H9 (cell line): ENCODE data around the gene APBB2. TPM values are rescaled to one million over a fixed set of nuclear protein-coding genes. Genes with fewer than 3 reads are reported as not detected.

ENCODE experiments used
- DNase-seq: peaks from one replicate; pipeline ENCODE4 v3.0.0-alpha.2; 2017
- H2AFZ ChIP-seq: one replicate; pipeline ENCODE4 v1.6.1; 2013; ENCODE audit warnings: mild to moderate bottlenecking, low read length, control low read depth, moderate library complexity
- H2AK5ac ChIP-seq: 2 replicates; pipeline ENCODE4 v1.6.1; 2013; ENCODE audit warnings: low read length, control low read depth, mixed read lengths; ENCODE audit not compliant: insufficient read length
- H2BK120ac ChIP-seq: one replicate; pipeline ENCODE4 v1.6.1; 2013; ENCODE audit warnings: low read depth, mild to moderate bottlenecking, low read length, control low read depth, inconsistent platforms; ENCODE audit not compliant: poor library complexity, severe bottlenecking
- H2BK12ac ChIP-seq: 2 replicates; pipeline ENCODE4 v1.6.1; 2013; ENCODE audit warnings: low read length, control low read depth, mixed read lengths, low read depth; ENCODE audit not compliant: insufficient read length
- H2BK15ac ChIP-seq: 2 replicates; pipeline ENCODE4 v1.6.1; 2013; ENCODE audit warnings: low read depth, low read length, control low read depth
- H2BK20ac ChIP-seq: one replicate; pipeline ENCODE4 v1.6.1; 2013; ENCODE audit warnings: low read depth, mild to moderate bottlenecking, low read length, control low read depth, inconsistent platforms; ENCODE audit not compliant: poor library complexity, severe bottlenecking
- H2BK5ac ChIP-seq: 2 replicates; pipeline ENCODE4 v1.6.1; 2013; ENCODE audit warnings: low read length, control low read depth, mixed read lengths; ENCODE audit not compliant: insufficient read length
- H3K14ac ChIP-seq: 2 replicates; pipeline ENCODE4 v1.6.1; 2013; ENCODE audit warnings: low read length, control low read depth; ENCODE audit not compliant: insufficient read depth
- H3K18ac ChIP-seq: 2 replicates; pipeline ENCODE4 v1.6.1; 2013; ENCODE audit warnings: low read depth, mild to moderate bottlenecking, mixed read lengths, low read length, control low read depth; ENCODE audit not compliant: insufficient read length
- H3K23ac ChIP-seq: 2 replicates; pipeline ENCODE4 v1.6.1; 2013; ENCODE audit warnings: low read length, control low read depth, mixed read lengths, low read depth; ENCODE audit not compliant: insufficient read length
- H3K23me2 ChIP-seq: 2 replicates; pipeline ENCODE4 v1.6.1; 2013; ENCODE audit warnings: low read depth, mild to moderate bottlenecking, mixed read lengths, low read length, control low read depth; ENCODE audit not compliant: insufficient read length, poor library complexity, severe bottlenecking
- H3K27ac ChIP-seq: 2 replicates; pipeline ENCODE4 v1.5.1; 2013; ENCODE audit warnings: low read length, control low read depth, mixed read lengths, low read depth; ENCODE audit not compliant: insufficient read length
- H3K27me3 ChIP-seq: 2 replicates; pipeline ENCODE4 v1.6.1; 2013; ENCODE audit warnings: low read length, control low read depth, inconsistent platforms; ENCODE audit not compliant: insufficient read depth
- H3K4ac ChIP-seq: 2 replicates; pipeline ENCODE4 v1.6.1; 2013; ENCODE audit warnings: low read depth, mild to moderate bottlenecking, control low read depth, inconsistent platforms, low read length, moderate library complexity
- H3K4me1 ChIP-seq: 2 replicates; pipeline ENCODE4 v1.6.1; 2013; ENCODE audit warnings: low read length, control low read depth, inconsistent platforms; ENCODE audit not compliant: insufficient read depth
- H3K4me2 ChIP-seq: 2 replicates; pipeline ENCODE4 v1.6.1; 2013; ENCODE audit warnings: low read length, control low read depth, mixed read lengths; ENCODE audit not compliant: insufficient read length, insufficient read depth
- H3K56ac ChIP-seq: 2 replicates; pipeline ENCODE4 v1.6.1; 2013; ENCODE audit warnings: low read depth, mild to moderate bottlenecking, mixed read lengths, low read length, control low read depth; ENCODE audit not compliant: insufficient read length
- H3K79me1 ChIP-seq: 2 replicates; pipeline ENCODE4 v1.6.1; 2013; ENCODE audit warnings: low read depth, mild to moderate bottlenecking, moderate library complexity, low read length, control low read depth, inconsistent platforms; ENCODE audit not compliant: insufficient read depth, poor library complexity, severe bottlenecking
- H3K79me2 ChIP-seq: 2 replicates; pipeline ENCODE4 v1.6.1; 2013; ENCODE audit warnings: low read length, control low read depth, inconsistent platforms; ENCODE audit not compliant: insufficient read depth
- H3K9ac ChIP-seq: 2 replicates; pipeline ENCODE4 v1.6.1; 2013; ENCODE audit warnings: low read length, control low read depth, mixed read lengths; ENCODE audit not compliant: insufficient read length; ENCODE audit errors: extremely low read depth
- H3K9me3 ChIP-seq: one replicate; pipeline ENCODE4 v1.6.1; 2013; ENCODE audit warnings: low read depth, low read length, inconsistent platforms; ENCODE audit not compliant: control insufficient read depth
- H3T11ph ChIP-seq: one replicate; pipeline ENCODE4 v1.6.1; 2013; ENCODE audit warnings: mild to moderate bottlenecking, low read length, control low read depth, inconsistent platforms
- H4K20me1 ChIP-seq: one replicate; pipeline ENCODE4 v1.6.1; 2013; ENCODE audit not compliant: control insufficient read depth, insufficient read length, insufficient read depth
- H4K5ac ChIP-seq: 2 replicates; pipeline ENCODE4 v1.6.1; 2013; ENCODE audit warnings: low read depth, mild to moderate bottlenecking, mixed read lengths, low read length, control low read depth; ENCODE audit not compliant: insufficient read length
- H4K8ac ChIP-seq: replicated peaks from 2 replicates; pipeline ENCODE4 v1.6.1; 2013; ENCODE audit warnings: low read length, control low read depth, mixed read lengths, low read depth; ENCODE audit not compliant: insufficient read length
- H4K91ac ChIP-seq: 2 replicates; pipeline ENCODE4 v1.6.1; 2013; ENCODE audit warnings: low read depth, mild to moderate bottlenecking, moderate library complexity, mixed read lengths, low read length, control low read depth; ENCODE audit not compliant: insufficient read length
- H3K27ac Mint-ChIP-seq, 3 experiments: 2 replicates in 2 of 3; 3 replicates in 1 of 3; pipeline ENCODE4 v1.8.0; 2020 to 2021; ENCODE audit warnings: mixed read lengths in 3 of 3, mild to moderate bottlenecking in 1 of 3, moderate library complexity in 1 of 3
- H3K27me3 Mint-ChIP-seq: 2 replicates; pipeline ENCODE4 v1.8.0; 2021; ENCODE audit warnings: low read depth, mild to moderate bottlenecking, moderate library complexity, mixed read lengths
- H3K36me3 Mint-ChIP-seq, 3 experiments: 2 replicates in 2 of 3; 3 replicates in 1 of 3; pipeline ENCODE4 v1.8.0; 2020 to 2021; ENCODE audit warnings: low read depth in 3 of 3, mixed read lengths in 3 of 3; ENCODE audit not compliant: insufficient read depth in 1 of 3
- H3K4me1 Mint-ChIP-seq, 2 experiments: 2 replicates each; pipeline ENCODE4 v1.8.0; 2020; ENCODE audit warnings: mixed read lengths in 2 of 2
- H3K4me3 Mint-ChIP-seq, 2 experiments: 2 replicates in 1 of 2; 3 replicates in 1 of 2; pipeline ENCODE4 v1.8.0; 2020 to 2021; ENCODE audit warnings: mild to moderate bottlenecking in 2 of 2, mixed read lengths in 2 of 2, moderate library complexity in 1 of 2
- H3K9me3 Mint-ChIP-seq, 2 experiments: 2 replicates in 1 of 2; 3 replicates in 1 of 2; pipeline ENCODE4 v1.8.0; 2020; ENCODE audit warnings: mild to moderate bottlenecking in 2 of 2, mixed read lengths in 2 of 2, moderate library complexity in 1 of 2
- WGBS: extraction: QIAGEN DNeasy Blood & Tissue Kit; methylation state at CpG from one replicate; pipeline ENCODE4 v1.1.7; 2013; ENCODE audit warnings: missing lambda C conversion rate, low lambda C conversion rate, mixed read lengths; ENCODE audit not compliant: insufficient read length; ENCODE audit errors: extremely low coverage; 5-methylcytosine and 5-hydroxymethylcytosine counted together
- total RNA-seq: library from RNA; stranded (reverse); gene quantifications from 2 replicates; pipeline ENCODE4 v1.2.1, GENCODE V29; 2021
- TF ChIP-seq, protein P1 (sequence below): fragments of 200-600 bp; sonication (generic); conservative IDR thresholded peaks from 3 replicates; pipeline ENCODE4 v1.8.0; 2021; ENCODE audit warnings: antibody characterized with exemption, mild to moderate bottlenecking

Gene APBB2
- total RNA-seq, 1 experiment from 2014 or later = 39.6 TPM

DNA sequence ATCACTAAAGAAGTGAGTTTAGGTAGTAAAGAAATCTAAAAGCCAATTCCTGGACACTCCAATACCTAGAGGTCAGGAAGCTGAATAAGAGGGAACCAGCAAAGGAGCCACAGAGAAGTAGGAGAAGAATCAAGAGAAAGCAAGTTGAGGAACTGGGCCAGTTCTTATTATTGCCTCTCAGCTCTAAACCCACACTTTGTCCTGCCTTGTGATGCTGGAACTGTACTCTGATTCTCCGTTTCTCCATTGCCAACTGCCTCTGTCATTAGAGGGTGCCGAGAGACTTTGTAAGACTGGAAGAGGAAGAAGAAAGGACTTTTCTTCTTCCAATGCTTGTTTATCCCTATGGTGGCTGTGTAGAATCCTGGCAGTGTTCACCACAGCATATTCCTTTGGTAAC, 426.0 kb downstream of the APBB2 start:
- Mint-ChIP-seq H3K4me1 (0 out of 4 replicates have a peak, but pooled peaks cover 2 to 3% of the 10 kb centered on the region in 2 experiments), H3K36me3 (peaks cover 4 to 8% (median 5%) of the 10 kb centered on the region in 3 experiments; a peak in 6 of 7 replicates), H3K9me3 (no peaks in the 10 kb centered on the region), H3K4me3 (no peak overlapping the region), H3K27me3 (no peaks in the 10 kb centered on the region), H3K27ac (no peak overlapping the region)
- Histone ChIP-seq H3K27me3 (no peaks in the 10 kb centered on the region), H2BK15ac (no peak overlapping the region), H3K9me3 (no peaks in the 10 kb centered on the region), H3K18ac (no peak overlapping the region), H3T11ph (no peak overlapping the region), H2BK12ac (no peak overlapping the region), H2BK120ac (no peak overlapping the region), H3K27ac (no peak overlapping the region), H2AK5ac (no peak overlapping the region), H3K4me2 (no peak overlapping the region), H3K14ac (no peak overlapping the region), H4K8ac (no peak overlapping the region), H3K4me1 (no peaks in the 10 kb centered on the region; the same call in 1 of the 2 replicates), H3K79me2 (no peaks in the 10 kb centered on the region), H3K9ac (no peak overlapping the region), H3K56ac (no peak overlapping the region), H3K23me2 (no peaks in the 10 kb centered on the region), H3K23ac (no peak overlapping the region), H2BK20ac (no peak overlapping the region), H2AFZ (no peak overlapping the region), H4K91ac (no peak overlapping the region), H3K79me1 (no peaks in the 10 kb centered on the region), H3K4ac (no peak overlapping the region), H4K20me1 (no peaks in the 10 kb centered on the region), H2BK5ac (no peak overlapping the region), H4K5ac (no peak overlapping the region)
- no CpG with 5 or more reads among the region's 2 CpGs for WGBS
- TF ChIP-seq, protein P1, sequence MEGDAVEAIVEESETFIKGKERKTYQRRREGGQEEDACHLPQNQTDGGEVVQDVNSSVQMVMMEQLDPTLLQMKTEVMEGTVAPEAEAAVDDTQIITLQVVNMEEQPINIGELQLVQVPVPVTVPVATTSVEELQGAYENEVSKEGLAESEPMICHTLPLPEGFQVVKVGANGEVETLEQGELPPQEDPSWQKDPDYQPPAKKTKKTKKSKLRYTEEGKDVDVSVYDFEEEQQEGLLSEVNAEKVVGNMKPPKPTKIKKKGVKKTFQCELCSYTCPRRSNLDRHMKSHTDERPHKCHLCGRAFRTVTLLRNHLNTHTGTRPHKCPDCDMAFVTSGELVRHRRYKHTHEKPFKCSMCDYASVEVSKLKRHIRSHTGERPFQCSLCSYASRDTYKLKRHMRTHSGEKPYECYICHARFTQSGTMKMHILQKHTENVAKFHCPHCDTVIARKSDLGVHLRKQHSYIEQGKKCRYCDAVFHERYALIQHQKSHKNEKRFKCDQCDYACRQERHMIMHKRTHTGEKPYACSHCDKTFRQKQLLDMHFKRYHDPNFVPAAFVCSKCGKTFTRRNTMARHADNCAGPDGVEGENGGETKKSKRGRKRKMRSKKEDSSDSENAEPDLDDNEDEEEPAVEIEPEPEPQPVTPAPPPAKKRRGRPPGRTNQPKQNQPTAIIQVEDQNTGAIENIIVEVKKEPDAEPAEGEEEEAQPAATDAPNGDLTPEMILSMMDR = no peak
- DNase-seq = no peak
